GM18907 (cell line): ENCODE results near the gene AGBL4.
A peak's percentile ranks its signal among the peaks of the same experiment; 100 is the strongest.

ENCODE experiments used
- ATAC-seq: cut with Tn5 transposase; IDR thresholded peaks from one replicate; pipeline ENCODE4 v1.9.1; 2021; ENCODE audit warnings: mild to moderate bottlenecking, moderate library complexity; ENCODE audit not compliant: unreplicated experiment

Gene AGBL4

GRCh38 chr1:48741380-48741779 lies 1282.4 kb downstream of the AGBL4 start:
- no peak for ATAC-seq

- no peak for ATAC-seq
These were observed 1283.1 kb downstream of the AGBL4 start for GRCh38 chr1:48740621-48741020.

GRCh38 chr1:48739091-48739490 lies 1284.7 kb downstream of the AGBL4 start:
- no peak for ATAC-seq

- ATAC-seq = no peak
These were observed 1285.4 kb downstream of the AGBL4 start for GRCh38 chr1:48738356-48738755.

- no peak for ATAC-seq
These were observed 1288.0 kb downstream of the AGBL4 start for GRCh38 chr1:48735796-48736195.

GRCh38 chr1:48730164-48730910 lies 1293.4 kb downstream of the AGBL4 start:
- peak; percentile 75 for ATAC-seq

GRCh38 chr1:48728584-48728983 lies 1295.2 kb downstream of the AGBL4 start:
- no peak for ATAC-seq

GRCh38 chr1:48726557-48727215 lies 1297.1 kb downstream of the AGBL4 start:
- peak; percentile 71 for ATAC-seq

- peak; percentile 12 for ATAC-seq
These were observed 1297.6 kb downstream of the AGBL4 start for GRCh38 chr1:48726139-48726538.

GRCh38 chr1:48725341-48726046 lies 1298.3 kb downstream of the AGBL4 start:
- ATAC-seq = no peak

- no peak for ATAC-seq
These were observed 1302.8 kb downstream of the AGBL4 start for GRCh38 chr1:48720929-48721328.

GRCh38 chr1:48718705-48719104 lies 1305.0 kb downstream of the AGBL4 start:
- ATAC-seq = no peak

GRCh38 chr1:48718116-48718630 lies 1305.6 kb downstream of the AGBL4 start:
- ATAC-seq = no peak

- no peak for ATAC-seq
These were observed 1306.7 kb downstream of the AGBL4 start for GRCh38 chr1:48717082-48717481.

- ATAC-seq = no peak
These were observed 1307.8 kb downstream of the AGBL4 start for GRCh38 chr1:48715921-48716320.

GRCh38 chr1:48710915-48711314 lies 1312.8 kb downstream of the AGBL4 start:
- no peak for ATAC-seq

- no peak for ATAC-seq
These were observed 1313.4 kb downstream of the AGBL4 start for GRCh38 chr1:48710318-48710717.

- no peak for ATAC-seq
These were observed 1319.0 kb downstream of the AGBL4 start for GRCh38 chr1:48704736-48705135.

- ATAC-seq = peak; percentile 58
These were observed 1322.3 kb downstream of the AGBL4 start for GRCh38 chr1:48701445-48701844.

- ATAC-seq = peak; percentile 63
These were observed 1326.6 kb downstream of the AGBL4 start for GRCh38 chr1:48697066-48697707.

GRCh38 chr1:48695161-48695560 lies 1328.6 kb downstream of the AGBL4 start:
- no peak for ATAC-seq
